Lung microvascular endothelial cell (primary cell): ENCODE results near the gene SERF1B. TPM values are rescaled to one million over a fixed set of nuclear protein-coding genes. Genes with fewer than 3 reads are reported as not detected.
"Not testable (repeated sequence)": the region's sequence is repeated elsewhere in the genome, so short reads cannot be mapped to it uniquely, and the experiment has no call there.

ENCODE experiments used
- DNase-seq, 2 donors: peaks; one replicate each; pipeline versions ENCODE4 v3.0.0 to v3.0.0-alpha.2; 2010; ENCODE audit warnings: low read depth in 2 of 2
- total RNA-seq: library from RNA; depleted of rRNA; stranded (reverse); fragments of >200 nt; gene quantifications from 2 replicates; pipeline ENCODE4 v1.2.1, GENCODE V29; 2014

SERF1B gene
- total RNA-seq, result 20.7 and 34.5 TPM in 2 replicates

DNA sequence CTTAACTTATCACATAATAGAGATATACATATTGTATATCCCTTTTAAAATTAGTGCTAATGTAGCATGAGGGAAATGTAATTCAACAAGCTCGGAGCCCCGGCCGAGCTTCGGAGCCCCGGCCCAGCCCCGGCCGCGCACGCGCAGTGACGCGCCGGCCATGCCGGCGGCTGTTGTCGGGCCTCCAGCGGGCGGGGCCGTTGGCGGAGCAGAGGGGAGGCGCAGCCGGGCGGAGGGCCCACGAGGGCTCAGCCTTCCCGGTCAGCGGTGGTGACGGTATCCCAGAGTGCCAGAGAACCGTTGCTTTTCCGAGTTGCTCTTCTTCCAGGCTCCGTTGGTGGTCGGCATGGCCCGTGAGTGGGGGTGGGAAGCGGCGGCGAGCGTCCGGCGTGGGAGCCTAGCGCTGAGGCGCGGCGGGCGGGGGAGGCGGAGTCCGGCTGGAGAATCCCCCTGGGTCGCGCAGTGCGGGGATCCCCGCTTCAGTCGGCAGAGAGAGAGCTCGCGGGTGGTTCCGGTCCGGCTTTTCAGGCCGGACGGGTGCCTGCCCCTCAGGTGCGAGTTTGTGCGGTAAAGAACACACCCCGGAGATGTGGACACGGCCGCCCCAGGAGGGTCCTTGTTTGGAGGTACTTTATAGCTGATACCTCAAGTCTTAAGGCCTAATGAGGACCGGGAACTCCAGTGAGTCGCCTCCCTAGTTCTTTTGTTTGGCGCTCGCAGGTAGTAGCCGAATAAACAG, at the start of gene SERF1B:
TSS of gene SERF1B (plus strand) at position 146 of the 739 bp plus-strand sequence. CDS start at position 347, 201 bp downstream.
- not testable (repeated sequence) for DNase-seq

DNA sequence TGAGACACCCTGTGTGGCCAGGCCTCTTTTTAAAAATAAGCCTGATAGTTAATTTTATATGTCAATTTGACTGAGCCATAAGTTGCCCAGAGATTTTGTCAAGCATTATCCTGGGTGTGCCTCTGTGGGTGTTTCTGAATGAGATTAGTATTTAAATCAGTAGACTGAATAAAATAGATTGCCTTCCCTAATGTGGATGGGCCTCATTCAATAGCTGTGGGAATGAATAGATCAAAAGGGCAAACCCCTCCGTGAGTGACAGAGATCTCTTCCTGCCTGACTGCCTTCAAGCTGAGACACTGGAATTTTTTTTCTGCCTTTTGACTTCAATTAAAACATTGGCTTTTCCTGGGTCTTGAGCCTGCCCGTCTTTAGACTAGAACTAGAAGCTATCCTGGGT, 33.3 kb upstream of the SERF1B start:
- DNase-seq, result not testable (repeated sequence)

DNA sequence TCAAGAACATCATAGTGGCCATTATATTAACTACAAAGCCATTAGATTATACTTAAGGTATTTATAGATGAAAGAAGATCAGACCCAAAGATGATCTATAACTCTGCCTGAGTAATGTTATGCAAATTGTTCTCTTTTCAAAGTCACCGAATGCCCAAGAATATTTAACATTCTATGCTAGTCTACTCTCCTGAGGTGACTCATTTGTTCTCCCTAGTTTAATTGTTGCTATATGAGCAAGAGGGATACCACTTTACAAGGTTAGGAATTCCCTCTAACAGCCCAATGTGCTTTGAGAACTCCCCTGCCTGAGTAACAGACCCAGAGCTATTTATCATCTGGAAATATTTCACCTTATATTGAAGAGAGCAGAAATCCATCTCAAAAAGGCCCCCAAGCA, 29.5 kb upstream of the SERF1B start:
- DNase-seq, result not testable (repeated sequence)

DNA sequence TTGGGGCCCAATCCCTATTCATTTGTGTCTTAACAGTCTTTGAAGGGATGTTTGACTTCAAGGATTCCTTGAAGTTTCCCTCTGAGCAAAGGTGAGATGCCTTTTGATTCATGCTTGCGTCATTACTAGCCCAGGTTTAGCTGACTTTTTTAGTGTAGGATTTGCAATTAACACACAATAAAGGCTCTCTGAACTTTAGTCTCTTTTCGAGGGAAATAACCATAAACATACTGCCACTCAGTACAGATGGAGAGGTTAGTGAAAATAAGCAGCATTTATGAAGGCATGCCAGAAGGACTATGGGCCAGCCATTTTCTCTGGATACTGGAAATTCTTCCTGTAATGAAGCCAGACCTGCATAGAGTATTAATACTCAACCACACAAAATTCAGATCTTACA, 4.4 kb upstream of the SERF1B start:
- not testable (repeated sequence) for DNase-seq

DNA sequence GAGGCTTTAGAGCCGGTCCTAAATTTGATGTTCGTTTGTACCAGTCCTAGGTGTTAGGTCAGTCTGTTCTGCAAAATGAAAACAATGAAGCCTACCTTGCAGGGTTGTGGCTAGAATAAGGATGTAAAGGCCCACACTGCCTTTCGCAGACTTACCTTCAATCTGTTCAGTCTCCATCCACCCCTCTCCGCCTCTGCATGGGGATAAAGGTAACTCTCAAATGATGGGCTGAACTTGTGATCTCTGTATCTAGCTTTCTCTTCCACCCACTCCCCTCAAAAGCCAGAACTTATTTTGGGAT, 744 bp downstream of the SERF1B start:
- not testable (repeated sequence) for DNase-seq

DNA sequence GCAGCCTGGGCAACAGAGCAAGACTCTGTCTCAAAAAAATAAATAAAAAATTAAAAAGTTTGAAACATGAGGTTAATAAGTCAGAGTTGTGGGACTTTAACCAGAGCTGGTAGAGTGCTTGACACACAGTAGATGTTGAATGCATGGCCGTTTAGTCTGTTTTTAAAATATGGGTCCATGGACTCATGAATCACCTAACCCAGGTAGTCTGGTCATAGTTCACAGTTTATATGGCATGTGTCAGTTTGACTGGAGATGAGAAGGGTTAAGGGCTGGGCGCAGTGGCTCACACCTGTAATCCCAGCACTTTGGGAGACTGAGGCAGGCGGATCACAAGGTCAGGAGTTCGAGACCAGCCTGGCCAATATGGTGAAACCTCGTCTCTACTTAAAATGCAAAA, 6.2 kb downstream of the SERF1B start:
- DNase-seq, result not testable (repeated sequence)

DNA sequence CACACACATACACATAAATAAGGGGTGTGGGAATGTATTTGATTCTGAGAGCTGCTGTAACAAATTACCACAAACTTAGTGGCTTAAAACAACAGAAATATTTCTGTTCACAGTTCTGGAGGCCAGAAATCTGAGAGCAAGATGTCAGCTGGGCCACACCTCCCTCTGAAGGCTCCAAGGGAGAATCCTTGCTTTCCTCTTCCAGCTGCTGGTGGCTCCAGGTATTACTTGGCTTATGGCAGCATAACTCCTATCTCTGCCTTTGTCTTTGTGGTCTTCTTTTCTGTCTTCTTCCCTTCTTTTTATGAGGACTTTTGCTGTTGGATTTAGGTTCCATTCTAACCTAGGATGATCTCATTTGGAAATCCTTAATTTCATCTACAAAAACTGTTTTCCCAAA, 16.4 kb downstream of the SERF1B start:
- DNase-seq, result not testable (repeated sequence)

DNA sequence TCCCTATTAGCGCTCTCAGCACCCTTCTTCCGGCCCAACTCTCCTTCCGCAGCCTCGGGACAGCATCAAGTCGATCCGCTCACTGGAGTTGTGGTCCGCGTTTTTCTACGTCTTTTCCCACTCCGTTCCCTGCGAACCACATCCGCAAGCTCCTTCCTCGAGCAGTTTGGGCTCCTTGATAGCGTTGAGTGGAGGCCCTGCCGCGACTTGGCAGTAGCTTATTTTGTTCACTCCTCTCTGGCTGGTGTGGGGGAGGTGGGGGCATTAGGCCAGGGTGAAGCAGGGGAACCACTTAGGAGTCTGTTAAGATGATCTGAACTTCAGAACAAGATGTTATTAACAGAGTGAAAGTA, 24.7 kb downstream of the SERF1B start:
- DNase-seq, result not testable (repeated sequence)

DNA sequence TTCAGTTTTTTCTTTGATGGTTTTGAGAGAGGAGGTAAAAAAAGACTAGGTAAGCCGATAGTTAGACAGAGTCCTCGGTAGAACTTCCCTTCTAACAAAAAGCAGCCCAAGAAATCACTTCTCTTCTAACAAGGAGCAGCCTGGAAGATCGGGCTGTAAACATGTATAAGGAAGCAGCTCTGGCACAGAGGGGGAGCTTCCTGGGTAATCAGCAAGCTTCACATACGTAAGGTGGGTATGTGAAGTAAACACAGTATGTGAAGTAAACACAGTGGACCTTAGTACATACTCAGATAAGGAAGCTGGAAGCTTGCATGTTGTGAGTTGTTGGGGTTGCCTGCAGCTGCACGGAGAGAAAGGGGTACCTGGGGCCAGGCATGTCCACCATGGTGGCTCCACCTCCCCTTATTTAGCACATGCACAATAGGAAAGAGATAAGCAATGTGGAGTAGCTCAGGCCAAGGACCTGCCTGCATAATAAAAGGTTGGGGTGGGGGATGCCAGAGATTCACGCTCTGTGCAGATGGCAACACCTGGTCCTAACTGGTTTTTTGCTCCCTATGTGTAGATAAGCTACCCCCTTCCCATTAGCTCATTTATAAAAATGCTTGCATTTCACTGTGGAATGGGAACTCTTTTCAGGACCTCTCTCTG, 31.4 kb downstream of the SERF1B start:
- DNase-seq, result not testable (repeated sequence)

DNA sequence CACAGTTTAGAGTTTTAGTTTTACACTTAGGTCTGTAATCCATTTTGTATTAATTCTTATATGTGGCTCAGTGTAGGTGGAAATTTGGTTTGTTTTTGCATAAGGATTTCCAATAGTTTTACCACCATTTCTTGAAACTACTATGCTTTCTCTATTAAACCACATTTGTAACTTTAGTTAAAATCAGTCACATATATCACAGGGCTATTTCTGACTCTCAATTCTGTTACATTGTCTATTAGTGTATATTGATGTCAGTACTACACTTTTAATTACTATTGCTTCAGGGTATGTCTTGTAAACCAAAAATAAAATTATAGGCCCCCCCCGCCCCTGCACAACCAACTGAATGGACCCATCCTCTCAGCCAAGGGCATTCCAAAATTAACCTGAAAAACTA, 32.1 kb downstream of the SERF1B start:
- DNase-seq, result not testable (repeated sequence)

DNA sequence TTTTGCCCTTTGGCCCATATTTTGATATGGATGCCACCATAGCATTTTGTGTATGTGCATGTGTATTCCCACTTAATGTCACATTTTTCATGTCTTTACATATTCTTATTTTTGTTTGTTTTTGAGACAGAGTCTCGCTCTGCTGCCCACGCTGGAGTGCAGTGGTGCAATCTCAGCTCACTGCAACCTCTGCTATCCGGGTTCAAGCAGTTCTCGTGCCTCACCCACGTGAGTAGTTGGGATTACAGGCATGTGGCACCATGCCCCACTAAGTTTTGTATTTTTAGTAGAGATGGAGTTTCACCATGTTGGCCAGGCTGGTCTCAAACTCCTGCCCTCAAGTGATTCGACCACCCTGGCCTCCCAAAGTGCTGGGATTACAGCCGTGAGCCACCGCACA, 52.6 kb downstream of the SERF1B start:
- not testable (repeated sequence) for DNase-seq

DNA sequence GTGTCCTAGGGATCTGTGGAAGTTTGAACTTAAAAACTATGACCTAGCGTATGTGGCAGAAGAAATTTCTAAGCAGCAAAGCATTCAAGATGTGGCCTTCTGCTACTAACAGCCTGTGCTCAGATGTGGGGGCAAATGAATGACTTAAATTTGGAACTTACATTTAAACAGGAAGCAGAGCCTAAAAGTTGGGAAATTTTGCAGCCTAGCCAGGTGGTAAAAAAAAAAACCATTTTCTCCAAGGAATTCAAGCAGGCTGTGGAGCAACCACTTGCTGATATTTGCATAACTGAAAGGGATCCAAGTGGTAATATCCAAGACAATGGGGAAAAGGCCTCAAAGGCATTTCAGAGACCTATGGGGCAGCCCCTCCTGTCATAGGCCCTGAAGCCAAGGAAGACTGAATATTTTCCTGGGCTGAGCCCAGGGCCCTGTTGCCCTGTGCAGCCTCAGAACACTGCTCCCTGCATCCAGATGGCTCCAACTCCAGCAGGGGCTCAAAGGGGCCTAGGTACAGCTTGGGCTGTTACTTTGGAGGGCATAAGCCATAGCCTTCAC, 63.9 kb downstream of the SERF1B start:
- not testable (repeated sequence) for DNase-seq

DNA sequence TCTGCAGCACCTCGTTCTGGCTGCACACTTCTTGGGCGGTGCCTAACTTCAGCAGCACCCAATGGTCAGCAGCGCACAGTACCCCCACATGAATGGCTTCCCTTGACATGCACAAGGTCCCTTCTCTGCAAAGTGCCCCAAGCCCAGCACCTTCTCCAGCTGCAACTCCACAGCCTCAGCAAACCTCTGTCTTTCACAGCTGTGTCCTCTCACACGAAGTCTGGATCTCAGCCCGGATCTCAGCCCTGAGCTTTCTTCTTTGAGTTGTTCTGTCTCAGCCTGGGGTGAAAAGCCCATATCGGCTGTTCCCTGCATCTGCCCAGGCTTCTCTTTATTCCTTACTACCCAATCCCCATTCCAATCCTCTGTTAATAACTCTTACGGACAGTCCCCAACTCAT, 66.7 kb downstream of the SERF1B start:
- DNase-seq, result not testable (repeated sequence)

Other genes with a start within 250 kb of the SERF1B start
- gene SMN2, start 24.4 kb downstream of the SERF1B start, total RNA-seq, result 6.8 and 15.1 TPM in 2 replicates